ENCODE data around the gene EXOC6.

EXOC6 gene

GRCh38 chr10:93064874-93065660, 216.7 kb downstream of the EXOC6 start:
- DNase-seq (ENCODE audit: low spot score), result no peak

GRCh38 chr10:93065675-93066543, 217.6 kb downstream of the EXOC6 start:
- no peak for DNase-seq (ENCODE audit: low spot score)

- no peak for DNase-seq (ENCODE audit: low spot score)
These were observed 218.2 kb downstream of the EXOC6 start for GRCh38 chr10:93066544-93066913.

GRCh38 chr10:93067443-93068365, 219.4 kb downstream of the EXOC6 start:
- DNase-seq (ENCODE audit: low spot score), result no peak

GRCh38 chr10:93068411-93069244, 220.3 kb downstream of the EXOC6 start:
- DNase-seq (ENCODE audit: low spot score), result no peak

GRCh38 chr10:93069245-93069561, 220.9 kb downstream of the EXOC6 start:
- no peak for DNase-seq (ENCODE audit: low spot score)

GRCh38 chr10:93070378-93071176, 222.3 kb downstream of the EXOC6 start:
- DNase-seq (ENCODE audit: low spot score), result no peak

GRCh38 chr10:93071177-93071472, 222.8 kb downstream of the EXOC6 start:
- no peak for DNase-seq (ENCODE audit: low spot score)

- DNase-seq (ENCODE audit: low spot score), result no peak
These were observed 223.4 kb downstream of the EXOC6 start for GRCh38 chr10:93071674-93072224.

- peak; percentile 29 for DNase-seq (ENCODE audit: low spot score)
These were observed 223.9 kb downstream of the EXOC6 start for GRCh38 chr10:93072225-93072712.

GRCh38 chr10:93072713-93073538, 224.6 kb downstream of the EXOC6 start:
- DNase-seq (ENCODE audit: low spot score), result no peak

GRCh38 chr10:93073539-93074146, 225.3 kb downstream of the EXOC6 start, which contains the start of gene CYP26A1:
Gene CYP26A1 (plus strand): TSS chr10:93073893. CDS start chr10:93073935, 42 bp downstream.
- DNase-seq (ENCODE audit: low spot score), result peak; percentile 41

GRCh38 chr10:93074147-93074596, 225.9 kb downstream of the EXOC6 start:
- peak; percentile 54 for DNase-seq (ENCODE audit: low spot score)

- DNase-seq (ENCODE audit: low spot score), result no peak
These were observed 226.5 kb downstream of the EXOC6 start for GRCh38 chr10:93074597-93075368.

- no peak for DNase-seq (ENCODE audit: low spot score)
These were observed 227.3 kb downstream of the EXOC6 start for GRCh38 chr10:93075369-93076221.

GRCh38 chr10:93076871-93077270, 228.6 kb downstream of the EXOC6 start:
- no peak for DNase-seq (ENCODE audit: low spot score)

- DNase-seq (ENCODE audit: low spot score), result no peak
These were observed 229.6 kb downstream of the EXOC6 start for GRCh38 chr10:93077860-93078337.
